A549 (cell line): ENCODE measurements around the gene LARGE1. TPM values are rescaled to one million over a fixed set of nuclear protein-coding genes. Genes with fewer than 3 reads are reported as not detected.
"Not testable (repeated sequence)": the region's sequence is repeated elsewhere in the genome, so short reads cannot be mapped to it uniquely, and the experiment has no call there.

Experiments
- ATAC-seq, 2 experiments: fragments of 200-7000 bp in 1 of 2; fragments of >200 bp in 1 of 2; cut with Nextera tagmentation in 1 of 2; cut with Tn5 transposase in 1 of 2; 3 replicates each; pipeline versions ENCODE4 v1.8.0 to v1.9.1; 2018 to 2020; ENCODE audit warnings: mild to moderate bottlenecking in 1 of 2, moderate library complexity in 1 of 2
- CTCF ChIA-PET: fragments of 300-600 bp; sonication (Branson Sonifier 250); formaldehyde crosslinking; extraction: SDS; loops from one replicate; lab custom pipeline; 2021; ENCODE audit warnings: antibody characterized with exemption, inconsistent platforms; lab: Yijun Ruan, JAX
- POLR2A ChIA-PET: fragments of 350-600 bp; formaldehyde crosslinking; extraction: SDS; loops from one replicate; lab custom pipeline; 2021; ENCODE audit warnings: antibody characterized with exemption, inconsistent platforms; lab: Yijun Ruan, JAX
- DNase-seq, 2 experiments: peaks; one replicate each; pipeline versions ENCODE4 v3.0.0 to v3.0.0-alpha.2; 2011 to 2016; ENCODE audit warnings: low read depth in 1 of 2, low spot score in 1 of 2
- FAIRE-seq: peaks from 2 replicates; lab custom pipeline; 2011; peaks lifted over from hg19 to GRCh38; lab: Jason Lieb, UNC
- H3K27ac ChIP-seq, 2 experiments: fragments of >200 bp; sonication (Bioruptor Twin); formaldehyde crosslinking; 3 replicates each; pipeline ENCODE4 v1.5.1; 2016 to 2017
- H3K4me1 ChIP-seq: fragments of >200 bp; sonication (Bioruptor Twin); formaldehyde crosslinking; 3 replicates; pipeline ENCODE4 v1.6.1; 2016
- H3K4me2 ChIP-seq: fragments of >200 bp; sonication (Bioruptor Twin); formaldehyde crosslinking; 3 replicates; pipeline ENCODE4 v1.6.1; 2016
- H3K4me3 ChIP-seq: fragments of >200 bp; sonication (Bioruptor Twin); formaldehyde crosslinking; 3 replicates; pipeline ENCODE4 v1.5.1; 2016
- H3K9me3 ChIP-seq: fragments of >200 bp; sonication (Bioruptor Twin); formaldehyde crosslinking; 3 replicates; pipeline ENCODE4 v1.6.1; 2016
- BHLHE40 ChIP-seq: IDR thresholded peaks from 2 replicates; pipeline ENCODE4 v1.6.1; 2012; ENCODE audit warnings: low read depth, low read length, inconsistent platforms
- CBX8 ChIP-seq: fragments of 200-600 bp; sonication (generic); IDR thresholded peaks from 2 replicates; pipeline ENCODE4 v1.6.1; 2016
- CHD4 ChIP-seq: fragments of 200-600 bp; sonication (generic); IDR thresholded peaks from 2 replicates; pipeline ENCODE4 v1.6.1; 2016; ENCODE audit warnings: antibody characterized with exemption, mild to moderate bottlenecking, borderline replicate concordance
- CTCF ChIP-seq: fragments of >200 bp; sonication (Bioruptor Twin); formaldehyde crosslinking; IDR thresholded peaks from 3 replicates; pipeline ENCODE4 v1.5.1; 2016
- EHMT2 ChIP-seq: fragments of 200-600 bp; sonication (generic); IDR thresholded peaks from 2 replicates; pipeline ENCODE4 v1.6.1; 2016; ENCODE audit warnings: antibody characterized with exemption, low read depth, mild to moderate bottlenecking, moderate library complexity
- EP300 ChIP-seq, 2 experiments: fragments of >200 bp; sonication (Bioruptor Twin); formaldehyde crosslinking; IDR thresholded peaks; 2 replicates in 1 of 2; 3 replicates in 1 of 2; pipeline ENCODE4 v1.6.1; 2016 to 2017
- ESRRA ChIP-seq: fragments of 150-350 bp; IDR thresholded peaks from 2 replicates; pipeline ENCODE4 v1.6.1; 2014; ENCODE audit warnings: mild to moderate bottlenecking, low read length, borderline replicate concordance
- FOXS1 ChIP-seq: fragments of 250-450 bp; sonication (Bioruptor Pico); IDR thresholded peaks from 2 replicates; pipeline ENCODE4 v1.5.0; 2020; ENCODE audit warnings: mild to moderate bottlenecking, moderate library complexity
- GATA3 ChIP-seq: IDR thresholded peaks from 2 replicates; pipeline ENCODE4 v1.6.1; 2012; ENCODE audit warnings: borderline replicate concordance
- HMGXB4 ChIP-seq: fragments of 250-450 bp; sonication (Bioruptor Pico); IDR thresholded peaks from 2 replicates; pipeline ENCODE4 v1.5.0; 2021; ENCODE audit warnings: mild to moderate bottlenecking, moderate library complexity, borderline replicate concordance
- JUN ChIP-seq, 2 experiments: fragments of >200 bp; sonication (Bioruptor Twin); formaldehyde crosslinking; IDR thresholded peaks; 2 replicates in 1 of 2; 3 replicates in 1 of 2; pipeline ENCODE4 v1.6.1; 2016 to 2017
- MAX ChIP-seq: IDR thresholded peaks from 2 replicates; pipeline ENCODE4 v1.6.1; 2012
- MAZ ChIP-seq: fragments of 150-350 bp; IDR thresholded peaks from 2 replicates; pipeline ENCODE4 v1.6.1; 2014; ENCODE audit warnings: antibody characterized with exemption, low read depth, low read length, borderline replicate concordance
- PHF8 ChIP-seq: fragments of 200-600 bp; sonication (generic); IDR thresholded peaks from 2 replicates; pipeline ENCODE4 v1.6.1; 2016; ENCODE audit warnings: low read depth, mild to moderate bottlenecking, antibody characterized with exemption, moderate library complexity, borderline replicate concordance
- RARB ChIP-seq: fragments of 250-450 bp; sonication (Bioruptor Pico); IDR thresholded peaks from 2 replicates; pipeline ENCODE4 v1.8.0; 2021; ENCODE audit warnings: mild to moderate bottlenecking, moderate library complexity
- SREBF2 ChIP-seq: fragments of 450-650 bp; IDR thresholded peaks from 2 replicates; pipeline ENCODE4 v1.6.1; 2014; ENCODE audit warnings: mild to moderate bottlenecking, moderate library complexity
- USF2 ChIP-seq: fragments of 450-650 bp; IDR thresholded peaks from 2 replicates; pipeline ENCODE4 v1.6.1; 2014; ENCODE audit warnings: antibody characterized with exemption
- ZNF302 ChIP-seq: fragments of 250-450 bp; sonication (Bioruptor Pico); IDR thresholded peaks from 2 replicates; pipeline ENCODE4 v1.9.0; 2021; ENCODE audit warnings: inconsistent platforms, mild to moderate bottlenecking, moderate library complexity
- ZSCAN20 ChIP-seq: fragments of 250-450 bp; sonication (Bioruptor Pico); IDR thresholded peaks from 2 replicates; pipeline ENCODE4 v1.8.0; 2022; ENCODE audit warnings: mild to moderate bottlenecking, moderate library complexity
- WGBS: methylation state at CpG from one replicate; pipeline ENCODE4 v1.1.6; 2017; ENCODE audit errors: missing lambda C conversion rate; 5-methylcytosine and 5-hydroxymethylcytosine counted together
- polyA plus RNA-seq, 4 experiments: library from polyadenylated mRNA; depleted of rRNA in 3 of 4; stranded (reverse); fragments of >200 nt; fragmentation: RNase III in 1 of 4; extraction: RNeasy Plus Mini Kit Qiagen cat#74134 plus additional on column Dnase treatment in 1 of 4; gene quantifications; 2 replicates in 3 of 4; 3 replicates in 1 of 4; pipeline ENCODE4 v1.2.3, GENCODE V29; 2011 to 2017

LARGE1 gene
- polyA plus RNA-seq, 2 of the 4 experiments (the other 2 are of a cell fraction) = 2.7 to 5.8 TPM

GRCh38 chr22:33569018-33569417 is 351.3 kb downstream of the LARGE1 start:
- no peak overlapping the region for H3K4me3 ChIP-seq
- WGBS = 73% methylated on average over 4 of the region's 4 CpGs
- FAIRE-seq = no peak
- no peak for DNase-seq
- TF ChIP-seq CBX8 (no peak), SREBF2 (no peak), MAX (no peak), BHLHE40 (no peak), HMGXB4 (CRISPR knock-in tag) (no peak)
- TF ChIP-seq, all 56 proteins: peak for 0
- Histone ChIP-seq H3K9me3 (no peaks in the 10 kb centered on the region), H3K4me1 (peaks cover 14% of the 10 kb centered on the region), H3K4me2 (no peak overlapping the region), H3K27ac (no peak overlapping the region)
- ChIA-PET CTCF (interaction anchor here (0.6 to 1.4 kb wide), 2 partner anchors 49 to 1808 kb away, joined by 3 read pairs; no protein-coding TSS in a partner anchor), POLR2A (no interaction called here)
- ATAC-seq = no peak

GRCh38 chr22:33566495-33566894 is 353.8 kb downstream of the LARGE1 start:
- ChIA-PET POLR2A (interaction anchor here (0.6 kb wide), 1 partner anchor 95 kb away, joined by 5 read pairs; no protein-coding TSS in a partner anchor), CTCF (interaction anchor here (0.6 to 0.9 kb wide), 2 partner anchors 15 to 35 kb away, joined by 3 read pairs; no protein-coding TSS in a partner anchor)
- not testable (repeated sequence) for H3K4me1 ChIP-seq, H3K9me3 ChIP-seq, ATAC-seq, H3K4me2 ChIP-seq, H3K27ac ChIP-seq, FAIRE-seq, DNase-seq, H3K4me3 ChIP-seq
- WGBS = 91% methylated on average over 6 of the region's 6 CpGs

- DNase-seq (no peak), FAIRE-seq (no peak), ATAC-seq (no peak)
- 0 out of 3 replicates have a peak, but pooled peaks cover 6% of the 10 kb centered on the region for H3K4me1 ChIP-seq
- ChIA-PET POLR2A (no interaction called here), CTCF (no interaction called here)
- H3K4me3 ChIP-seq = no peak overlapping the region
- H3K27ac ChIP-seq = no peak overlapping the region
- no peak overlapping the region for H3K4me2 ChIP-seq
- no peaks in the 10 kb centered on the region for H3K9me3 ChIP-seq
- TF ChIP-seq MAX = no peak
- no peak for TF ChIP-seq CBX8
- no peak for TF ChIP-seq BHLHE40
- TF ChIP-seq ZSCAN20 (CRISPR knock-in tag) = no peak
- TF ChIP-seq ZNF302 = no peak
- no peak for TF ChIP-seq JUN (IDR thresholded peaks at IDR 0.05)
- TF ChIP-seq PHF8 = no peak
- no peak for TF ChIP-seq EHMT2
- TF ChIP-seq RARB (CRISPR knock-in tag) = no peak
- TF ChIP-seq CTCF = no peak
- TF ChIP-seq MAZ = no peak
- TF ChIP-seq ESRRA = no peak
- TF ChIP-seq USF2 = no peak
- no peak for TF ChIP-seq SREBF2
- no peak for TF ChIP-seq EP300 (IDR thresholded peaks at IDR 0.05)
- no peak for TF ChIP-seq CHD4
- no peak for TF ChIP-seq GATA3
- TF ChIP-seq FOXS1 (CRISPR knock-in tag) = no peak
- TF ChIP-seq, all 56 proteins: peak for 0
- 84% methylated on average over 7 of the region's 7 CpGs for WGBS
These were observed 354.7 kb downstream of the LARGE1 start for GRCh38 chr22:33565580-33565995.
